K562 (cell line): ENCODE measurements around the gene UBXN11. TPM values are rescaled to one million over a fixed set of nuclear protein-coding genes. Genes with fewer than 3 reads are reported as not detected.

Source experiments
- CBX3 ChIP-seq, 2 experiments: IDR thresholded peaks; 1 replicate in 1 of 2; 2 replicates in 1 of 2; pipeline ENCODE4 v1.6.1; 2012; ENCODE audit warnings: inconsistent platforms in 2 of 2, low read length in 2 of 2, borderline replicate concordance in 1 of 2, control low read depth in 1 of 2
- CREB3 ChIP-seq: fragments of 450-650 bp; conservative IDR thresholded peaks from 2 replicates; pipeline ENCODE4 v1.6.1; 2016; ENCODE audit warnings: missing genetic modification characterization, low read depth, mild to moderate bottlenecking, missing compliant biosample characterization, moderate library complexity
- CREB5 ChIP-seq: fragments of 250-450 bp; sonication (Bioruptor Pico); IDR thresholded peaks from 2 replicates; pipeline ENCODE4 v1.5.0; 2020; ENCODE audit warnings: mild to moderate bottlenecking
- HDAC2 ChIP-seq: fragments of 450-650 bp; IDR thresholded peaks from 2 replicates; pipeline ENCODE4 v1.6.1; 2016; ENCODE audit warnings: mild to moderate bottlenecking
- HLTF ChIP-seq: fragments of 450-650 bp; IDR thresholded peaks from 2 replicates; pipeline ENCODE4 v1.6.1; 2016
- RBM25 ChIP-seq: fragments of 200-400 bp; formaldehyde crosslinking; IDR thresholded peaks from 2 replicates; pipeline ENCODE4 v1.6.1; 2018; ENCODE audit warnings: low read length, low read depth, moderate library complexity; ENCODE audit not compliant: severe bottlenecking
- RREB1 ChIP-seq: fragments of 250-450 bp; sonication (Bioruptor Pico); IDR thresholded peaks from 2 replicates; pipeline ENCODE4 v1.4.0; 2020
- SRSF9 ChIP-seq: fragments of 200-400 bp; formaldehyde crosslinking; IDR thresholded peaks from 2 replicates; pipeline ENCODE4 v1.6.1; 2017; ENCODE audit warnings: low read depth, low read length, borderline replicate concordance
- TBL1XR1 ChIP-seq, 2 experiments: IDR thresholded peaks; 2 replicates each; pipeline ENCODE4 v1.6.1; 2012; ENCODE audit warnings: improper control_type of control experiment in 2 of 2, low read length in 2 of 2, mild to moderate bottlenecking in 1 of 2
- THAP12 ChIP-seq: fragments of 250-450 bp; sonication (Bioruptor Pico); IDR thresholded peaks from 2 replicates; pipeline ENCODE4 v1.9.0; 2021; ENCODE audit warnings: mild to moderate bottlenecking, inconsistent platforms
- TRIM25 ChIP-seq: fragments of 450-650 bp; IDR thresholded peaks from 2 replicates; pipeline ENCODE4 v1.7.0; 2016; ENCODE audit warnings: borderline replicate concordance
- ZEB2 ChIP-seq: fragments of 450-650 bp; IDR thresholded peaks from 2 replicates; pipeline ENCODE4 v1.6.1; 2016
- ZNF184 ChIP-seq: sonication (generic); formaldehyde crosslinking; IDR thresholded peaks from 2 replicates; pipeline ENCODE4 v1.5.0; 2020; ENCODE audit warnings: missing genetic modification reagents
- ZNF224 ChIP-seq: sonication (generic); formaldehyde crosslinking; IDR thresholded peaks from 2 replicates; pipeline ENCODE4 v1.8.0; 2022; ENCODE audit warnings: mild to moderate bottlenecking, missing genetic modification reagents
- ZNF830 ChIP-seq: fragments of 250-450 bp; sonication (Bioruptor Pico); IDR thresholded peaks from 2 replicates; pipeline ENCODE4 v1.5.0; 2021; ENCODE audit warnings: mild to moderate bottlenecking
- polyA plus RNA-seq, 8 experiments: library from polyadenylated mRNA; depleted of rRNA in 4 of 8; stranded (reverse) in 5 of 8; unstranded in 3 of 8; fragments of >200 nt; fragmentation: Nextera tagmentation in 2 of 8; fragmentation: Illumina TruSeq in 1 of 8; extraction: Ambion mirVana in 2 of 8; extraction: Trizol in 1 of 8; gene quantifications; 2 replicates each; pipeline versions ENCODE4 v1.2.1 to v1.2.3, GENCODE V29; 2011 to 2014; ENCODE audit warnings: inconsistent platforms in 1 of 8, missing spikeins in 1 of 8
- total RNA-seq, 7 experiments: library from RNA; depleted of rRNA in 6 of 7; stranded (reverse); fragments of >200 nt in 6 of 7; fragmentation: Illumina TruSeq in 2 of 7; extraction: Trizol in 2 of 7; gene quantifications; 2 replicates each; pipeline versions ENCODE4 v1.2.1 to v1.2.3, GENCODE V29; 2011 to 2021; ENCODE audit warnings: low replicate concordance in 1 of 7

The UBXN11 gene
- total and polyA plus RNA-seq, 9 of the 15 experiments (the other 6 are each of a cell fraction or from before 2014, with no cell fraction given): 0.48 to 34.3 (median 11.3) TPM

GRCh38 chr1:26280333-26281042 is 25.9 kb downstream of the UBXN11 start (continued):
- 0 out of 2 replicates have a peak, but pooled peaks have one; percentile 20 for TF ChIP-seq RREB1
- peak; percentile 52; the same call in 1 of the 2 replicates for TF ChIP-seq HDAC2
- TF ChIP-seq THAP12 (CRISPR knock-in tag): no peak
- no peak for TF ChIP-seq ZNF184
- no peak for TF ChIP-seq ZNF224
- no peak for TF ChIP-seq RBM25
- 0 out of 2 replicates have a peak, but pooled peaks have one; percentile 9 for TF ChIP-seq HLTF
- no peak for TF ChIP-seq TBL1XR1 (IDR thresholded peaks at IDR 0.05; ENCODE audit: low read length in 2 of 2)
- peak; percentile 49 for TF ChIP-seq ZNF830
- TF ChIP-seq ZEB2: 0 out of 2 replicates have a peak, but pooled peaks have one; percentile 54
- no peak for TF ChIP-seq TRIM25
- TF ChIP-seq CREB3: no peak
- no peak for TF ChIP-seq SRSF9
- no peak for TF ChIP-seq CBX3 (IDR thresholded peaks at IDR 0.05; ENCODE audit: borderline replicate concordance in 1 of 2, low read length in 2 of 2)
- TF ChIP-seq CREB5 (CRISPR knock-in tag): 0 out of 2 replicates have a peak, but pooled peaks have one; percentile 72
